Measurements from ENCODE around the gene NUP205.

NUP205 gene

DNA sequence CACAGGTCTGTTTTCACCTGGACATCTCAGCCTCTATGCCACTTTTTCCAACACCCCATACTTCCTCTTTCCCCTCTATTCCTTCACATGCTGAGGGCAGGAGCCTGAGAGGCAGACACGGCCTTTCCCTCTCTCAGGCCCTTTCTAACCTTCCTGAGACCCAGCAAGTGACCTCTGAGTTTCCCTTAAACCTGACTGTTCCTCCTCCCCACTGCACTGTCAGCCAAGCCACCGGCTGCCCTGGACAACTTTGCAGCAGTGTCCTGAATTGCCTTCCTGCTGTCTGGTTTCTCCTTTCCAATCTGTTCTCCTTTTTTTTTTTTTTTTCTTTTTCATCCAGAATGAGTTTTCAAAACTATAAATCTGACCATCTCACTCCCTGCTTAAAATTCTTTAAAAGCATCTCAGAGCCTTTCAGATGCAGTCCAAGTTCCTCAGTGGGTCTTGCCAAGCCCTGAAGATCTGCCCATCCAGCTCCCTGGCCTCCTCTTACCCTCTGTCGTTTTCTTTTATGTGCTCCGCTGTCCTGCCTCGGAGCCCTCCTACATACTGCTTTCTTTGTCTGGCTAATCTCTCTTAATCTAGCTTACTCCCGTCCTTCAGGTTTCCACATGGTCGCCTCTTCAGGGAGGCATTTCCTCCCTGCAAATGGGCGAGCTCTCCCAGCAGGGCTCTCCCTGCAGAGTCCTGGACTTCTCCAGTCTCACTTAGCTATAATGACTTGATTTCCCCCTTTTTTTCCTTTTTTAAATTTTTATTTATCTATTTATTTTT is 139.7 kb downstream of the NUP205 start:
- no peak for FAIRE-seq

More for the DNA sequence above, 139.7 kb downstream of the NUP205 start:
- no peak for DNase-seq (ENCODE audit: low spot score)

Measured in RCC 7860 (cell line).